GM19452 (cell line): Measurements from ENCODE around the gene VAV3.
"Not testable (repeated sequence)": the region's sequence is repeated elsewhere in the genome, so short reads cannot be mapped to it uniquely, and the experiment has no call there.

Experiments used
- ATAC-seq: cut with Tn5 transposase; IDR thresholded peaks from one replicate; pipeline ENCODE4 v1.9.1; 2021; ENCODE audit not compliant: unreplicated experiment

Gene VAV3, protein sequence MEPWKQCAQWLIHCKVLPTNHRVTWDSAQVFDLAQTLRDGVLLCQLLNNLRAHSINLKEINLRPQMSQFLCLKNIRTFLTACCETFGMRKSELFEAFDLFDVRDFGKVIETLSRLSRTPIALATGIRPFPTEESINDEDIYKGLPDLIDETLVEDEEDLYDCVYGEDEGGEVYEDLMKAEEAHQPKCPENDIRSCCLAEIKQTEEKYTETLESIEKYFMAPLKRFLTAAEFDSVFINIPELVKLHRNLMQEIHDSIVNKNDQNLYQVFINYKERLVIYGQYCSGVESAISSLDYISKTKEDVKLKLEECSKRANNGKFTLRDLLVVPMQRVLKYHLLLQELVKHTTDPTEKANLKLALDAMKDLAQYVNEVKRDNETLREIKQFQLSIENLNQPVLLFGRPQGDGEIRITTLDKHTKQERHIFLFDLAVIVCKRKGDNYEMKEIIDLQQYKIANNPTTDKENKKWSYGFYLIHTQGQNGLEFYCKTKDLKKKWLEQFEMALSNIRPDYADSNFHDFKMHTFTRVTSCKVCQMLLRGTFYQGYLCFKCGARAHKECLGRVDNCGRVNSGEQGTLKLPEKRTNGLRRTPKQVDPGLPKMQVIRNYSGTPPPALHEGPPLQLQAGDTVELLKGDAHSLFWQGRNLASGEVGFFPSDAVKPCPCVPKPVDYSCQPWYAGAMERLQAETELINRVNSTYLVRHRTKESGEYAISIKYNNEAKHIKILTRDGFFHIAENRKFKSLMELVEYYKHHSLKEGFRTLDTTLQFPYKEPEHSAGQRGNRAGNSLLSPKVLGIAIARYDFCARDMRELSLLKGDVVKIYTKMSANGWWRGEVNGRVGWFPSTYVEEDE

DNA sequence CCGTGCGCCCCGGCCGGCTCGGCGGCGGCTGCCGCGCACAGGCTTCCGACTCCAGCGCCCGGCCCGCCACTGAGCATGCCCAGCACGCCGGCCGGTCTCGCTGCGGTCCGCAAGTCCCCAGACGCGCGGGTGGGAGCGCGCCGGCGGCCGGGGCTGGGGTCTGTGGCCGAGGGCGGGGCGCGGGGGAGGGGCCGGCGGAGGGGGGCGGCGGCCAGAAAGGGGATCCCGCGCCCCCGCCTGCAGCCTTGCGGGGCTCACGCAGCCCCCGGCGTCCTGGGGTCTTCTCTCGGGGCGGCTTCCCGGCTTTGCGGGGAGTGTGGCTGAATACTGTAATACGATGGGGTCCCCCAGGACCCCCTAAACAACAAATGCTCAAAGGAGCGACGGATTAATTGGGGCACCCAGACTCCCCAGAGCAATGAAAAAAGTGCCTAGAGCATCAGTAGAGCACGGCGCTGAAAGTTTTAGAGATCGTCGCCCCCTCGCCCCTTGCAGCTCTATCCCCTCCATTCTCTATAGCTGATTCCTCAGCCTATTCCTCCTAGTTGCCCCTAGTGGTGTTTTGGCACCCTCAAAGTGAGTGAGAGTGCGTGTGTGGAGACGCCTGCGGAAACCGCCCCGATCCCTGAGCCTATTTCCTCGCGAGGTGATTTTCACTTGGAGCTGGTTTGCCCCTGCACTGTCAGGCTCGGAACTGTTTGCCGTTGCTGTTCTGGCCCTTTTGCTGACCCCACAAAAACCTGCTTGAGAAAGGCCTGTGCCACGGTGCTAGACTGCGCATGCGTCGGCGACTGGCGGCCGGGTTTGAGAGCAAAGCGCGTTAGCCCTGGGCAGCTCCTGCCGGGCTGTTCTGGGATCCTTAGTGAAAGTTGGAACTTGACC is at the start of gene VAV3:
Gene VAV3 (minus strand): TSS at position 71 of the 882 bp plus-strand sequence. CDS start 311 bp downstream, outside the sequence.
- no peak for ATAC-seq

DNA sequence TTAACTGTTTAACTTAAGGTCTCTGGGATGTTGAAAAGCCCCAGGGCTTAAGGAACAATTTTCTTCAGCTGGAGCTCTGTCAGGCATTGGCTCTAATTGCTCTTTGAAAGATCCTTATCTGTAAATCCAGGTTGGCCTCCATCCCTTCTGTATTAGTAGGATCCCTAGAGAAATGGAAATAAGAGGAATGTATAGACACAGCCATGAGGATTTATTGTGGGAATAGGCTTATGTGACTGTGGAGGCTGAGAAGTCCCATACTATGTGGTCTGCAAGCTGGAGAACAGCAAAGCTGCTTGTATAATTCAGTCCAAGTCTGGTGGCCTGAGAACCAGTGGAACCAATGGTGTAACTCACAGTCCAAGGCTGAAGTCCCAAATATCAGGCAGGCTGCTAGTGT is 47.6 kb upstream of the VAV3 start:
- ATAC-seq, result no peak

DNA sequence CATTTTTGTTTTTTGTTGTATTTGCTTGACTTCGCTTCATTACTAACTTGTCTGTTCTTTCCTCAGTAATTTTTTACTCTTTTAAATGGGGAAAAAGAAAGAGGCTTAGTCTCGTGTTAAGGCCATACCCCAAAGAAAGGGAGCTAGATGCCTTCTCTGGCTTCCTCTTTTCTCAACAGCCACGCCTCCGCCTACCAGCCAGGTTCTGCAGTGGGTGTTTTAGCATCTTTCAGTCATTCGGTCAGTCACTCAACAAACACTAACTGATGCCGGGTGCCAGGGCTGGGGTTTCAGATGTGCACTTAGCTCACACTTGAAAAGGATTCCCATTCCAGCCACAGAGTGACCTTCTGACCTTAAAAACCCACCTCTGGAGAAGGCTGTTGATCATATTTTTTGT is 46.3 kb upstream of the VAV3 start:
- no peak for ATAC-seq

DNA sequence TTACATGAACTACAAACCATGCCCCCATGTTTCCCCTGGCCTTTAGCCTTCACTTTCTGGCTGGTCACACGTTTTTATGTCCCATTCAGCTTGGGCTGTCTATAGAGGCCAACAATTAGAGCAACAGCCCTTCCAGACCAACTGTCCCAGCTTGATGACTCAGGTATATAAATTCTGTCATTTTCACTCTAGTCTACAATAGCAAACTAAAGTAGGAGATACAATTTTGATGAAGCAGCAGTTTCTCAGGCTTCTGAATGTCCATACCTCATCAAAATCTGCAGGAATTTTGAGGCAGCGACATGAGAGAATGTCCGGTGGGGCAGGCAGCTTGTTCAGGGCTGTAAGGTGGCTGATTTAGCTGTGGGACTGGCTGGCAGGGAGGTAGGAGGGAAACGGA is 45.6 kb upstream of the VAV3 start:
- ATAC-seq, result no peak

DNA sequence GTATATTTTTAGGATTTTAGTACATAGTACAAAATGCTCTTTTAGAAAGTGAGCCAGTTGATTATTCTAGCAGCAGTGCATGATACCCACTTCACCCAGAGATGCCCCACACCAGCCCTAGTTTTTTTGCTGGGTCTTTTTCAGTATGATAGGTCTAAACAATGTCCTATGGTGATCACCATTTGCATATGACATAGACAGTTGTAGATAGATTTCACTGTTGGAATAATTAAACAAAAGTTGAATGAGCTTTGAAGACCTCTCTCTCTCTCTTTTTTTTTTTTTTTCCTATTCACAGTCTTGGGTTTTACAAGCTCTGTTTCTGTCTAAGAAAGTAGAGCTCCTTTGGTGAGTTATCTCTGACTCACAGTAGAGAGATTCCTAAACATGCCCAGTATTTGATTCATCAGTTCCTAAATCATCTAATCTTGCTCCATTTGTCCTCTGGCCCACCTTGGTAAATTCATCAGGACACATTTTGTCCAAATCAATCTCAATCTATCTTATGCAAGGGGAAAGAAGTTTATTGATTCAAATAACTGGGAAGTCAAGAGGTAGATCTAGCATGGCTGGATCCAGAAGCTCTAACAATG is 44.7 kb upstream of the VAV3 start:
- no peak for ATAC-seq

DNA sequence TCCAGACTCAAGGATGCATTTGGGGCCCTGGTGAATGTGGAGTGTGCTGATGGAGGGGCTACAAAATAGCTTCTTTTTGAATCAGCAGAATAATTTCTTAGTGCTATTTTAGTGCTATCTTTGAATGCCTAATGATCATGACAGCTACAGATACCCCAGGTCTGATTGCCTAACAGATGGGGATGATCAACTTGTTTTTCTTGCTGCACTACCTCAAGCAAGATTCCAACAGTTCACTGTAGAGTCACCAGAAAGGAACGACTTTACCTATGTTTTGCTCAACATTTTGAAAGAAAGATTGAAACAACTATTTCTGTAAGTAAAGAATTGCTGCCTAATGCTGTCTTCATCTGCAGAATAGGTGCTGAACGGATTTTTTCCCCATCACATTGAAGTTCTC is 42.6 kb upstream of the VAV3 start:
- ATAC-seq, result no peak

DNA sequence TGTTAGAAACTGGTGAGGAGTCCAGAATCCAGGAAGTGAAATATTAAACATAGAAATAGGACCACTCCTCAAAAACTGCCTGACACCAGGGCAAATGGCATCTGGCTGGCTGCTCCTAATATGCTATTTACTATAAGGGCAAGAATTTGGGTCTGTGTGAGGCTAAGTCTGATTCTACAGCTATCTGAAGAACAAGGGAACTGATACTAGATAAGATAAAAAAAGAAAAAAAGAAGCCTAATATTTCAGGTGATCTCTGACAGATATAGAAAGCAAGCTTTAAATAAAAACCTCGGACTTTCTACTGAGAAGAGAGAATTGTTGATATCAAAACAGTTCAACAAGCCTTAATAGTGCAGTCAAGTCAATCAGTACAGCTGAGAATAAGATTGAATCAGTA is 42.1 kb upstream of the VAV3 start:
- ATAC-seq, result no peak

DNA sequence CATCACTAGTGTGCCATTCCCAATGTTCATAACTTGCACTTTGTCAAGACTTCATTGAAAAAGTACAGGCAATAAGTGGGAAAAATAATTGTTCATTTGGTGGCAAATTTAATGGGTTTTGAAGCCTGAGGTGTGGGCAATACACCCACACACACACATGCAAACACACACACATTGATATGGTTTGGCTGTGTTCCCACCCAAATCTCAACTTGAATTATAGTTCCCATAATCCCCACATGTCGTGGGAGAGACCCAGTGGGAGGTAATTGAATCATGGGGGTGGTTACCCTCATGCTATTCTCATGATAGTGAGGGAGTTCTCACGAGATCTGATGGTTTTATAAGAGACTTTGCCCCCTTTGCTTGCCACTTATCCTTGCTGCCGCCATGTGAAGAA is 39.9 kb upstream of the VAV3 start:
- ATAC-seq, result not testable (repeated sequence)

DNA sequence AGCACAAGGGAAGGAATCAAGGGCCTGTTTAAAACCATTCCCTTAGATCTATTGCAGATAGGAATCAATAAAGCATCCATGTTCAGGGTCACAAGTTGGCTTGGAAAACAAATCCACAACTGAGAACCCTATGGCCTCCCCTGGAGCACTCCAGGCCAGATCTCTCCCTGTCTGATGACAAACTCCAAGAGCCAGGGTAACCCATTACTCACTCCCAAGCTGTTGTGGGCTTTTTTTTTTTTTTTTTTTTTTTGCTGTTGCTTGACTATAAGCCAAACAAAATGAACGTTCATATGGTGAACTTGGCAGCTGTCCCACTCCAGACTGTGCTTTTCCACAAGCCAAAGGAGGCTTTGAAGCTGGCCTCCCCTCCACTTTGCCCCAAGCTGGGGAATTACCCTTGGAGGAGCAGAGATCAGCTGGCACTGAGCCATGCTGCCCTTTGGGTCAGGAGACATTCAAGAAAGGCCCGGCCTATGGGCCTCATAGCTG is 35.7 kb upstream of the VAV3 start:
- no peak for ATAC-seq

DNA sequence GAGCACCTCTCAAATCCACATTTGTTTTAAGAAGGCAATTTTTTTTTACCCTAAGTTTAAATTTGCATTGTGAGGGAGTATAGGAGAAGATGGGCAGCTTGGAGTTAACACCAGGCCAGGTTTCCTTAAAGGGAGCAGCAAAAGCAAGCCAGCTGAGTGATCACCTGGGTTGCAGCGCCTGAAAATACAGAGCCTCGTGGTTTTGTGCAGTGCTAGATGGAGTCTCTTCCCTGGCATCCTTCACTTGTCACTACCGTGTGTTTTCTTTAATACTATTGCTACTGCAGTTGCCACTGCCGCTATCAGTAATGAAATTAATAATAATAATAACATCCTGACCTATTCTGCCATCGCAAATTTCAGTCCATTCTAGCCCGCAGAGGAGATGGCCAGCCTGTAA is 35.2 kb upstream of the VAV3 start:
- ATAC-seq, result no peak

DNA sequence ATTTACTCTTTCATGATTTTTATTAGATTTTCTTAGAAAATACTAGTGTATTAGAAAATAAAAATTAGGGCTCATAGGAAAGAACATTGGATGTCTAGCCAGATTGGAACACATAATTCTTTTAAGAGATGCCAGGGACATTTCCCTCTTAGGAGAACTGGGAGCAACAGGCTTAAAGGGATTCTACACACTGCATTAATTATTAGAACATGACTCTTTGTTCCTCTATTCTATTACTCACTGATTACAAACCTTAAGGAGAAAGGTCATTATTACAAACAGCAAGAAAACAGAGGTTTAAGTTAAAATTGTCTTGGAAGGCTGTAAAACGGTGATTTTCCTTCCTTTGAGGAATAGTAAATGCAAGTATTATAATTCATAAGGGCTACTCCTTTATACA is 32.9 kb upstream of the VAV3 start:
- ATAC-seq, result no peak

DNA sequence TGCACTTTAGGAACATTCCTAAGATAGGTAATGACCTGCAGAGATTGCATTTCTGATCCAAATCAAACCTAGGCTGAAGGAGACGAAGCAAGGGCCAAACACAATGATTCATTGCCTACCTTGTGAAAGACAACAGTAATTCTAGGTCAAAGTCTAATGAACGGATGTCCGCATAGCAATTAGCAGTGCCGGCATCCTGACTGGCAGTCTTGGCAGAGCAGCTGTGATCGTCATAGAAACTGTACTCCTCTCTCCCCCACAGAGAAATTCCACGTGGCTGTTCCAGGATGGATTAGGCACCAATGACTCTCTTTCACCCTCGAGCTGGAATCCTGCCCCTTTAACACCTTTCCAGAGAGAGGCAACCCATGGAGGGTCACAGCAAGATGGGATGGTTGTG is 28.9 kb upstream of the VAV3 start:
- ATAC-seq, result no peak

DNA sequence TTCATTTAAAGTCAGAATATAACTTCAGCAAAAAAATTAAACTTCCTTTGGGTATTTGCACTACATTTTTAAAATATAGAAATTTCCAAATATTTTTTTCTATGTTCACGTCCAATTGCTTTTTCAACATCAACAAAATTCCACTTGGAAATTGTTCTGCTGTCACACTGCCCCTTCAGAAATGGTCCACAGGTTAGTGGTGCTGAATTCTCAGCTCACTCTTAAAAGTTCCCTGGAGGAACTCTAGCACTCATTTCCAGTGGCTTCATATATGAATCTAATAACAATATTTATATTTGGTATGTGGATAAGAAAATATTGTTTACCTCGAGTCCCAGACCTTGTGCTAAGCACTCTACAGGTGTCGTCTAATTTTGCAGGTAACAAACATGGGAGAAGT is 27.4 kb upstream of the VAV3 start:
- ATAC-seq, result no peak

DNA sequence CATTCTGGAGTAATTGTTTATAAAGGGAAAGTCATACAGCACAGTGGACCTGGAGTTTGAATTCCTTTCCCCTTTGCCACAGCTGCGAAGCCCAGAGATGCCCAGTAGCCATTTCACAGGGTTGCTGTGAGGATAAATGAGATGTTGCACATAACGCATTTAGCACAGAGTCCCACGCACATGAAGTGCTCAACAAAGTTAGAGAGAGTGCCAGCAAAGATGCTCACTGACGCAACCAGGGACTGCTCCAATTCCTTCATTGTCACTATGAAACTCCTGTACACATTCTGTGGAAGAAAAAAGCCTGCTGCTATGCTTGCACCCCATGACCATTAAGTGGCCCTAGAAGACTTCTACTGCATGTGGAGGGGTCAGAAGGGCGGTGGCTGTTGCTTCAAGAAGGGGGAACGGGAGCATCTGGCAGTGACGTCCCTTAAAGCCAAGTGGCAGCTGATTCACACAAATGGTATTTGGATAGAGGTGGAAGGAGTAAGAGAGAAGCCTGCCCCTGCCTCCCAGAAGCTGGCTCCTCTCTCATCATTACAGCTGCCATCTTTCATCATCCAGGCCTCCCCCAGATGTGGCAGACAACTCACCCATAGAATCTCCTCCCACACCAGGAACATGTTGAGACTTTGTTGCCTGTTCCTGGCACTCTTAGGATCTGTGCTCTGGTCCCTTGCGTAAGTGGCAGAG is 26.5 kb upstream of the VAV3 start:
- no peak for ATAC-seq

DNA sequence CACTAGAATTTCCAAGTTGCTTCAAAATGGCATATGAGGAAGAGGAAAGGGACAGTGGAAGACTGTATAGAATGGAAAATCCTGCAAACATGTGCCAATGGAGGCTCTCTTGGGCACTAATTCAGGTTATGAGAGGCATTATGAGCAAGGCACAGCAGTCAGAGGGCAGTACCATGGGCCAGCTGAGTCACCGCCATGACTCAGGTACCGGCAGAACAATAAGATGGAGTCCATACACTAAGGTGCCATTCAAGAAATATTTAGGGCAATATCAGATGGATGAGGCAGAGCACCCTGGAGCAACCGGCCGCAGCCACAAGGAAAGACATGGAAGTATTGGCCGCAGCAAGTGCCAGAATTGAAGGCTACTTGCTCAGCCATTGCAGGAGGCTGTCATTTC is 25.6 kb upstream of the VAV3 start:
- ATAC-seq, result no peak

DNA sequence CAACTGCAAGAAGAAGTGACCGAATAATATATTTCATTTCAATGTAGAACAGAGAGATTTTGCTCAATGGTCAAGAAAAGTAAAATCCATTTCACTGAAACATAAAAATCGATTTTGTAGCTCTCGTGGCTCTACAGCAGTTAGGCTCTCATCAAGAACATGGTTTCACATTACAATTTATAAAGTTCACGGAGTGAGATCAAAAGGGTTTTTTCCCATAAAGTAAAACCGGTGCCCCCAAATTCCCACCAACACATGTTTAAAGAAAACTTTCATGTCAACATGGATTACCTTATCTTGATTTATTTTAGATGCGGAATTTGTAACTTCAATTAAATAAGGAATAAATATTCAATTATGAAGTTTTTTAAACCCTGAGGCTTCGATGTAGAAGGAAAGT is 16.3 kb upstream of the VAV3 start:
- no peak for ATAC-seq

DNA sequence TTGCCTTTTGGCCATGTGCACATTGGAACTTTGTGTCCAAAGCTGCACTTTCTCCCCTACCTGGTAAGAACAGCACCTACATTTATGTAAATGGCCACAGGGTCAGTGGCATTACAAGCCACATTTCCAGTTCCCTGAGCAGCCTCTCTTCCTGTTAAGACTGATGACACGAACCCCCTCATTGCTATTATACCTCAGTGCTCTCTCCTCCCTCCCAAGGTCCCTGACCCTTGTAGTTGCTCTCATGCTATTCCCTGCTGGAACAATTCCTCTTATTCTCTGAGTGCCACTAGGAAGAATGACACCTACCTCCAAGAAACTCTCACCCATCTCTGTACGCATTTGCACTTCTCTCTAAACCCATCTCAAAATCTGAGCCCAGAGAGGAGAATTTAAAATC is 14.9 kb upstream of the VAV3 start:
- ATAC-seq, result no peak

DNA sequence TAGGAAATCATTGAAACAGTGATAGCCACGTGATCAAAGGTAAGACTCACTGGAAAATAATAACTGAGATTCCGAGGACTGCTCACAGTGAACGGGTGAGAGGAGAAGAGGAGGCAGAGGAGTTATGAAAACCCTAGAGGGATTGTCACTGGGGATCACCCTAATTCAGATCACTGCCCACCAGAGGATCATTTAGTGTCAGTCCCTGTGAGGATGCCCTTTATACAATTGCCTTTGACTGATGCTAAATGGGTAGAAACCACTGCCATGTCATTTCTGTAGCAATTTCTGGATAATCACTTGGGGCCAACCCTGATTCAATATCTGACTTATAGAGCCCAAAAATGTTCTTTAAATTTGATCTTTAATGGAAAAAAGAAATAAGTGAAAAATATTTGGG is 14.1 kb upstream of the VAV3 start:
- no peak for ATAC-seq

DNA sequence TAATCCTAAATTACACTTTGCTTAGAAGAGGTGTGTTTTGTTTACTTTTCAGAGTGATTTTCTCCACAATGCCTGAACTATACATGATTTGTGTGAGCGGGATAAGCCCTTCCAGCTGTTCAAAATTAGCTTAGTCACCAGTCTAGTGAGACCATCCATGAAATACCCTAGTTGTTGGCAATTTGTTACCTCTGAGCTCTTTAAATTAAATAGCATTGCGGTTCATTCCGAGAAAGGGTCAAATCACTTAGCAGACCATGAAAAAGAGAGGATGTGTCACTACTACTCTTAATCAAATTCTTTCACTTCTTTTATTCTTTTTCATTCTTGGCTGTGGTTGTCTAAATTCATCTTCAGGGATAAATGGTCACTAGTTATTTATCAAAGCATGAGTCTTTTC is 11.9 kb upstream of the VAV3 start:
- no peak for ATAC-seq

DNA sequence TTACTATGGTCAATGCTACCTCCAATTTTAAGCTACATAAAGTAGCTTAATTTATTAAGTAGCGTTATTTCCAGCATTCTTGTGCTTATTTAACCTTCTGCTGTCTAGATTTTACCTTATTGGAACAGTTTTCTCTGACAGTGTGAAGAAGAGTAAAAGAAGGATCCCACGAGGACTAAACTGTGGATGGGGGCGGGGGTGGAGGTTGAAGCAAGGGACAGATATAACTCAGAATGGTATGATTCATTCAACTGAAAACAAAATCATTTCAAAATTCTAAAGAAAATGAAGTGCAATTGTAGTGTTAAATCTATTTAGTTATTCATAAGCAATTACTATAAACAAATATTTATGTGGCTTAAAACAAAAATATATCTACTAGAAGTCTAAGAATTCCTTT is 11.5 kb upstream of the VAV3 start:
- ATAC-seq, result no peak
